MM.1S (cell line): ENCODE measurements around the gene SHROOM3.

Experiments
- DNase-seq: peaks from one replicate; pipeline ENCODE4 v3.0.0-alpha.2; 2015
- H2AFZ ChIP-seq: fragments of 300-600 bp; sonication (generic); 2 replicates; pipeline ENCODE4 v1.6.0; 2016; ENCODE audit warnings: antibody characterized with exemption, low read length
- H3F3A ChIP-seq: fragments of 300-600 bp; sonication (generic); 2 replicates; pipeline ENCODE4 v1.6.1; 2016; ENCODE audit warnings: mild to moderate bottlenecking, antibody characterized with exemption, low read length, moderate library complexity, mixed read lengths; ENCODE audit not compliant: insufficient read depth
- H3K27ac ChIP-seq: fragments of 300-600 bp; sonication (generic); 2 replicates; pipeline ENCODE4 v1.5.1; 2016; ENCODE audit warnings: mild to moderate bottlenecking, low read length
- H3K27me3 ChIP-seq: fragments of 300-600 bp; sonication (generic); replicated peaks from 2 replicates; pipeline ENCODE4 v1.6.0; 2016; ENCODE audit warnings: low read length; ENCODE audit not compliant: insufficient read depth
- H3K36me3 ChIP-seq: fragments of 300-600 bp; sonication (generic); replicated peaks from 2 replicates; pipeline ENCODE4 v1.6.1; 2016; ENCODE audit warnings: mild to moderate bottlenecking, low read length, mixed read lengths; ENCODE audit not compliant: insufficient read depth
- H3K4me1 ChIP-seq: fragments of 300-600 bp; sonication (generic); 2 replicates; pipeline ENCODE4 v1.6.1; 2016; ENCODE audit warnings: low read length, mixed read lengths
- H3K4me2 ChIP-seq: fragments of 300-600 bp; sonication (generic); 2 replicates; pipeline ENCODE4 v1.6.0; 2016; ENCODE audit warnings: low read depth, low read length
- H3K4me3 ChIP-seq: fragments of 300-600 bp; sonication (generic); 2 replicates; pipeline ENCODE4 v1.5.1; 2016; ENCODE audit warnings: low read length, mixed read lengths
- H3K79me2 ChIP-seq: fragments of 300-600 bp; sonication (generic); 2 replicates; pipeline ENCODE4 v1.6.1; 2016; ENCODE audit warnings: mixed run types, low read length, mixed read lengths
- H3K9ac ChIP-seq: fragments of 300-600 bp; sonication (generic); 2 replicates; pipeline ENCODE4 v1.6.1; 2016; ENCODE audit warnings: low read length, mixed read lengths
- H3K9me2 ChIP-seq: fragments of 300-600 bp; sonication (generic); replicated peaks from 2 replicates; pipeline ENCODE4 v1.6.1; 2016; ENCODE audit warnings: mild to moderate bottlenecking, low read length, mixed read lengths; ENCODE audit not compliant: insufficient read depth
- H3K9me3 ChIP-seq: fragments of 300-600 bp; sonication (generic); replicated peaks from 2 replicates; pipeline ENCODE4 v1.6.1; 2016; ENCODE audit warnings: mild to moderate bottlenecking, low read length, mixed read lengths; ENCODE audit not compliant: insufficient read depth
- H4K20me1 ChIP-seq: fragments of 300-600 bp; sonication (generic); 2 replicates; pipeline ENCODE4 v1.6.1; 2016; ENCODE audit warnings: mild to moderate bottlenecking, low read length, moderate library complexity, mixed read lengths; ENCODE audit not compliant: insufficient read depth
- CTCF ChIP-seq: fragments of 300-600 bp; sonication (generic); IDR thresholded peaks from 2 replicates; pipeline ENCODE4 v1.5.1; 2016; ENCODE audit warnings: antibody characterized with exemption, low read length, mixed read lengths
- EZH2 ChIP-seq: fragments of 300-600 bp; sonication (generic); optimal IDR thresholded peaks from 2 replicates; pipeline ENCODE3; 2017; ENCODE audit warnings: low read depth, mild to moderate bottlenecking, antibody characterized with exemption, low read length, mixed read lengths
- EZH2phosphoT487 ChIP-seq: fragments of 300-600 bp; sonication (generic); IDR thresholded peaks from 2 replicates; pipeline ENCODE4 v1.6.1; 2018; ENCODE audit warnings: antibody characterized with exemption, low read length

The SHROOM3 gene

GRCh38 chr4:76564123-76564915, 129.3 kb downstream of the SHROOM3 start:
- no peaks in the 10 kb centered on the region for H3F3A ChIP-seq
- TF ChIP-seq EZH2 = no peak
- no peak for TF ChIP-seq CTCF
- TF ChIP-seq EZH2phosphoT487 = no peak
- no peak overlapping the region for H3K4me3 ChIP-seq
- no peaks in the 10 kb centered on the region for H3K9me3 ChIP-seq
- H3K4me1 ChIP-seq = peaks cover 5% of the 10 kb centered on the region
- no peak overlapping the region for H3K4me2 ChIP-seq
- H3K27ac ChIP-seq = no peak overlapping the region
- DNase-seq = no peak
- no peaks in the 10 kb centered on the region for H3K36me3 ChIP-seq
- H3K79me2 ChIP-seq = no peaks in the 10 kb centered on the region
- no peaks in the 10 kb centered on the region for H3K27me3 ChIP-seq
- no peak overlapping the region for H3K9ac ChIP-seq
- H4K20me1 ChIP-seq = no peaks in the 10 kb centered on the region
- no peak overlapping the region for H2AFZ ChIP-seq
- no peaks in the 10 kb centered on the region for H3K9me2 ChIP-seq

- no peak overlapping the region for H3K4me2 ChIP-seq
- no peaks in the 10 kb centered on the region for H3K9me3 ChIP-seq
- no peaks in the 10 kb centered on the region for H4K20me1 ChIP-seq
- H2AFZ ChIP-seq = no peak overlapping the region
- no peak for DNase-seq
- TF ChIP-seq CTCF = no peak
- TF ChIP-seq EZH2 = no peak
- no peak for TF ChIP-seq EZH2phosphoT487
- no peaks in the 10 kb centered on the region for H3K27me3 ChIP-seq
- no peaks in the 10 kb centered on the region for H3K9me2 ChIP-seq
- H3K79me2 ChIP-seq = no peaks in the 10 kb centered on the region
- no peak overlapping the region for H3K27ac ChIP-seq
- H3K36me3 ChIP-seq = no peaks in the 10 kb centered on the region
- peaks cover 18% of the 10 kb centered on the region for H3K4me1 ChIP-seq
- H3F3A ChIP-seq = no peaks in the 10 kb centered on the region
- no peak overlapping the region for H3K4me3 ChIP-seq
- no peak overlapping the region for H3K9ac ChIP-seq
Measured at GRCh38 chr4:76568262-76568661, 133.2 kb downstream of the SHROOM3 start.

DNA sequence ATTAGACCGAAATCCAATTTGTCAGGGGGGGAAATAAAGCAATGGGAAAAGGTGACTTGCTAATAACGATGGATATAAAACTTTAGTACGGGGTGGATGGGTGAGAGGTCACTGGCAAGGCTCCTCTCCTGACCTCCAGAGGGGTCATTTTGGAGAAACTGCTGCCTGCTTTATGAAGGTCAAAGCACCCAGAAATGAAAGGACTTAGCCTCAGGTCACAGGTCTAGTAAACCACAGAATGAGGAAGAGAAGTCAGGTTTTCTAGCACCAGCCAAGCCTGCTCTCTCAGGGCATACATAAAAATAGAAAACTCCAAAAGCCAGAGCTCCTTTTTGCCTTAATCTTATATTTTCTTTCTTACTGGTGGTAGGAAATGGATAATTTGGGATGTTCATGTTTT, 134.2 kb downstream of the SHROOM3 start:
- Histone ChIP-seq H3K9ac (no peak overlapping the region), H4K20me1 (no peaks in the 10 kb centered on the region)
- TF ChIP-seq EZH2phosphoT487 (no peak), EZH2 (no peak), CTCF (no peak)

More for the DNA sequence above, 134.2 kb downstream of the SHROOM3 start:
- no peaks in the 10 kb centered on the region for H3F3A ChIP-seq
- no peaks in the 10 kb centered on the region for H3K36me3 ChIP-seq
- peaks cover 18% of the 10 kb centered on the region for H3K4me1 ChIP-seq
- H3K4me2 ChIP-seq = peak overlapping the region; percentile 35
- no peak overlapping the region for H3K27ac ChIP-seq
- no peak overlapping the region for H2AFZ ChIP-seq
- H3K4me3 ChIP-seq = no peak overlapping the region
- H3K9me2 ChIP-seq = no peaks in the 10 kb centered on the region
- DNase-seq = peak; percentile 59
- H3K27me3 ChIP-seq = no peaks in the 10 kb centered on the region
- H3K79me2 ChIP-seq = no peaks in the 10 kb centered on the region
- no peaks in the 10 kb centered on the region for H3K9me3 ChIP-seq
